Naive thymus-derived CD4-positive, alpha-beta T cell (primary cell): ENCODE measurements around the gene EIF4G3. TPM values are rescaled to one million over a fixed set of nuclear protein-coding genes. Genes with fewer than 3 reads are reported as not detected.

ENCODE experiments used
- ATAC-seq: fragments of 150-1000 bp; cut with Tn5 transposase; 2 replicates; pipeline ENCODE4 v1.10.0; 2021; ENCODE audit warnings: mild to moderate bottlenecking, moderate library complexity
- CTCF ChIA-PET: fragments of 350-600 bp; sonication (Branson Sonifier 250); formaldehyde crosslinking; loops from one replicate; lab custom pipeline; 2021; ENCODE audit warnings: antibody characterized with exemption; lab: Charles Lee
- POLR2A ChIA-PET: fragments of 350-600 bp; sonication (Branson Sonifier 250); formaldehyde crosslinking; loops from one replicate; lab custom pipeline; 2021; ENCODE audit warnings: antibody characterized with exemption, inconsistent platforms; lab: Charles Lee
- DNase-seq, 9 donors: peaks; one replicate each; pipeline versions ENCODE4 v3.0.0 to v3.0.0-alpha.2; 2020 to 2022; ENCODE audit warnings: mixed read lengths in 1 of 9
- H3K27ac ChIP-seq: one replicate; pipeline ENCODE4 v1.7.0; 2013; ENCODE audit warnings: mild to moderate bottlenecking, low read depth, low read length, moderate library complexity
- H3K27me3 ChIP-seq, 2 donors: one replicate each; pipeline ENCODE4 v1.7.0; 2013; ENCODE audit warnings: low read length in 2 of 2, mild to moderate bottlenecking in 2 of 2, moderate library complexity in 2 of 2; ENCODE audit not compliant: control insufficient read depth in 2 of 2, insufficient read depth in 2 of 2
- H3K36me3 ChIP-seq, 3 experiments: 1 replicate in 2 of 3; 2 replicates in 1 of 3; pipeline ENCODE4 v1.7.0; 2013; ENCODE audit warnings: low read length in 3 of 3, mild to moderate bottlenecking in 3 of 3, moderate library complexity in 1 of 3; ENCODE audit not compliant: insufficient read depth in 3 of 3, control insufficient read depth in 2 of 3
- H3K4me1 ChIP-seq, 2 donors: one replicate each; pipeline ENCODE4 v1.7.0; 2013; ENCODE audit warnings: low read length in 2 of 2, mild to moderate bottlenecking in 2 of 2, moderate library complexity in 1 of 2; ENCODE audit not compliant: control insufficient read depth in 2 of 2, insufficient read depth in 2 of 2
- H3K4me3 ChIP-seq: 2 replicates; pipeline ENCODE4 v1.7.0; 2013; ENCODE audit warnings: mild to moderate bottlenecking, low read length
- H3K9me3 ChIP-seq, 3 experiments: 1 replicate in 2 of 3; 2 replicates in 1 of 3; pipeline ENCODE4 v1.7.0; 2013; ENCODE audit warnings: low read length in 3 of 3; ENCODE audit not compliant: control insufficient read depth in 2 of 3
- H3K27ac Mint-ChIP-seq, 9 donors: one replicate each; pipeline ENCODE4 v1.8.0; 2020 to 2022; ENCODE audit warnings: mixed read lengths in 9 of 9, mild to moderate bottlenecking in 8 of 9, moderate library complexity in 5 of 9, inconsistent platforms in 2 of 9
- H3K27me3 Mint-ChIP-seq, 5 donors: one replicate each; pipeline ENCODE4 v1.8.0; 2021 to 2022; ENCODE audit warnings: mixed read lengths in 5 of 5, mild to moderate bottlenecking in 1 of 5
- H3K36me3 Mint-ChIP-seq, 5 donors: one replicate each; pipeline ENCODE4 v1.8.0; 2020 to 2022; ENCODE audit warnings: mixed read lengths in 5 of 5, mild to moderate bottlenecking in 3 of 5, inconsistent platforms in 1 of 5
- H3K4me1 Mint-ChIP-seq, 7 donors: one replicate each; pipeline ENCODE4 v1.8.0; 2020 to 2022; ENCODE audit warnings: mixed read lengths in 7 of 7, mild to moderate bottlenecking in 3 of 7, inconsistent platforms in 1 of 7
- H3K4me3 Mint-ChIP-seq, 10 donors: one replicate each; pipeline ENCODE4 v1.8.0; 2020 to 2022; ENCODE audit warnings: mild to moderate bottlenecking in 10 of 10, mixed read lengths in 10 of 10, moderate library complexity in 6 of 10, inconsistent platforms in 2 of 10
- H3K9me3 Mint-ChIP-seq, 11 donors: one replicate each; pipeline ENCODE4 v1.8.0; 2020 to 2022; ENCODE audit warnings: mixed read lengths in 11 of 11, mild to moderate bottlenecking in 4 of 11, inconsistent platforms in 1 of 11, moderate library complexity in 1 of 11
- intact Hi-C, 2 donors: fragments of 100-400 bp; cut with micrococcal nuclease; formaldehyde crosslinking; loops; one replicate each; pipeline ENCODE4 v1.15.1; 2023
- polyA plus RNA-seq, 2 donors: library from polyadenylated mRNA; unstranded; fragments of 300-500 nt; fragmentation: Illumina TruSeq; gene quantifications; one replicate each; pipeline ENCODE4 v1.2.3, GENCODE V29; 2021
- total RNA-seq, 6 experiments: library from RNA in 5 of 6; stranded (reverse) in 5 of 6; gene quantifications; 1 replicate in 5 of 6; 2 replicates in 1 of 6; pipeline ENCODE4 v1.2.3 and lab custom pipeline; 2021 to 2026

EIF4G3 gene
- total and polyA plus RNA-seq, 7 experiments from 2014 or later: 3.3 to 46.3 (median 16.4) TPM

- Mint-ChIP-seq H3K4me3 (no peak overlapping the region), H3K9me3 (no peaks in the 10 kb centered on the region), H3K27me3 (no peaks in the 10 kb centered on the region), H3K4me1 (peaks cover 0 to 5% (median 0%) of the 10 kb centered on the region in 7 donors), H3K27ac (no peak overlapping the region), H3K36me3 (peaks cover 0 to 24% (median 15%) of the 10 kb centered on the region in 5 donors)
- H3K4me3 ChIP-seq: no peak overlapping the region
- ATAC-seq: no peak
- POLR2A ChIA-PET: no interaction called here
- no peak overlapping the region for H3K27ac ChIP-seq
- no peaks in the 10 kb centered on the region for H3K9me3 ChIP-seq
- CTCF ChIA-PET: no interaction called here
- H3K4me1 ChIP-seq: no peaks in the 10 kb centered on the region
- no peak for DNase-seq
- intact Hi-C loops: no loop called here
- no peaks in the 10 kb centered on the region for H3K36me3 ChIP-seq
- no peaks in the 10 kb centered on the region for H3K27me3 ChIP-seq
Observed at GRCh38 chr1:21034725-21035628, 141.7 kb downstream of the EIF4G3 start.

DNA sequence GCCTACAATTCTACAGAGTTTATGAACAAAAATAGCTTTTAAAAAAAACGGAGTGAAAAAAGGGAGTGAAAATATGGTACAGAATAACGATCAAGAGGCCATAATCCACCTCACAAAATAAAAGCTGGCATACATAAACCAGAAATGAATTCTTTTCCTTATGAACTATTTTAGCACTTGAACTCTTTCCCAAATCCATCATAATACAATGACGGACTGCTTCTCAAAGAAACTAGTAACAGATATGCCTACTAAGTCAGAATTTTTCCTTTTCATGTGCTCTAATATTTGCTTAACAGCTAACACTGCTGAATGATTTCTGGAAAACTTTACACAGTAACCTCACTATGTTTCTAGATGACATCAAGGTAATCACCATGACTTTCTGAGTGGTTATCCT, 144.0 kb downstream of the EIF4G3 start:
- peaks cover 0 to 32% (median 22%) of the 10 kb centered on the region in 5 donors for H3K36me3 Mint-ChIP-seq
- Histone ChIP-seq H3K36me3 (no peaks in the 10 kb centered on the region), H3K27me3 (no peaks in the 10 kb centered on the region), H3K4me3 (no peak overlapping the region), H3K9me3 (no peaks in the 10 kb centered on the region), H3K27ac (no peak overlapping the region), H3K4me1 (no peaks in the 10 kb centered on the region)
- no peaks in the 10 kb centered on the region for H3K27me3 Mint-ChIP-seq
- no peak for DNase-seq
- no peak overlapping the region for H3K27ac Mint-ChIP-seq
- ChIA-PET CTCF (no interaction called here), POLR2A (no interaction called here)
- intact Hi-C loops: no loop called here
- peaks cover 0 to 4% (median 0%) of the 10 kb centered on the region in 11 donors for H3K9me3 Mint-ChIP-seq
- no peak for ATAC-seq
- no peak overlapping the region for H3K4me3 Mint-ChIP-seq
- peaks cover 0 to 8% (median 4%) of the 10 kb centered on the region in 7 donors for H3K4me1 Mint-ChIP-seq

DNA sequence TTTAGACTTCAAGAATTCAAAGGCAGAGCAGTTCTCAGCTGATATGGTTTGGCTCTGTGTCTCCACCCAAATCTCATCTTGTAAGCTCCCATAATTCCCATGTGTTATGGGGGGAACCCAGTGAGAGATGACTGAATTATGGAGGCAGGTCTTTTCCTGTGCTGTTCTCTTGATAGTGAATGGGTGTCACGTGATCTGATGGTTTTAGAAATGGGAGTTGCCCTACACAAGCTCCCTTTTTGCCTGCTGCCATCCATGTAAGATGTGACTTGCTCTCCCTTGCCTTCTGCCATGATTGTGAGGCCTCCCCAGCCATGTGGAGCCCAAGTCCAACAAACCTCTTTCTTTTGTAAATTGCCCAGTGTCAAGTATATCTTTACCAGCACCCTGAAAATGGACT, 146.5 kb downstream of the EIF4G3 start:
- H3K27me3 Mint-ChIP-seq: no peaks in the 10 kb centered on the region
- no peaks in the 10 kb centered on the region for H3K9me3 ChIP-seq
- DNase-seq (no peak), ATAC-seq (no peak)
- peaks cover 0 to 8% (median 0%) of the 10 kb centered on the region in 11 donors for H3K9me3 Mint-ChIP-seq
- H3K36me3 ChIP-seq: no peaks in the 10 kb centered on the region
- intact Hi-C loops: no loop called here
- H3K27me3 ChIP-seq: no peaks in the 10 kb centered on the region
- H3K4me3 Mint-ChIP-seq: no peak overlapping the region
- H3K4me1 Mint-ChIP-seq: peaks cover 0 to 9% (median 5%) of the 10 kb centered on the region in 7 donors
- ChIA-PET CTCF (no interaction called here), POLR2A (no interaction called here)
- H3K27ac ChIP-seq: no peak overlapping the region
- H3K36me3 Mint-ChIP-seq: peaks cover 0 to 53% (median 19%) of the 10 kb centered on the region in 5 donors
- H3K4me3 ChIP-seq: no peak overlapping the region
- no peak overlapping the region for H3K27ac Mint-ChIP-seq
- no peaks in the 10 kb centered on the region for H3K4me1 ChIP-seq

DNA sequence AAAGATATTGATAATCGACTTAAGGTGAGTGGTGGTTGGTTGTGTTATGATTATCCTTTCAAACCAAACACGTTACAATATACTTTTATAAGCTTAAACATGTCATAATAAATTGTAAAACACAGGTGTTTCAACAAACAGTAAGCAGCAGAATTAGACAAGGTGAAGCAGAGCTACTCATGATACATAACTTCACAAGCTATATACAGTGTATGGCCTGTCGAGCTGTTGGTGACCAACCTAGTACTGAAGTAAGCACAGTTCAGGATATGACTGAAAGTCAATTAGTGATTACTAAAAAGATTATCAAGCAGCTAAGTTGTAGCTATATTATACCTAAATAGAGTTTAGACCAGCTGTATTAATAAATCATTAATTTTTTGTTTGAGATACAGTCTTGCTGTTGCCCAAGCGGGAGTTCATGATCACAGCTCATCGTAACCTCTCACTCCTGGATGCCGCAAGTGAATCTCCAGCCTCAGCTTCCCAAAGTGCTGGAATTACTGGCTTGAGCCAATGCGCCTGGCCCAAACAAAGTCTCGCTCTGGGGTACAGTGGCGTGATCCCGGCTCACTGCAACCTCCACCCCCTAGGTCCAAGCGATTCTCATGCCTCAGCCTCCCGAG, 148.1 kb downstream of the EIF4G3 start:
- no peaks in the 10 kb centered on the region for H3K4me1 ChIP-seq
- no peak overlapping the region for H3K4me3 ChIP-seq
- no peak overlapping the region for H3K27ac ChIP-seq
- no peaks in the 10 kb centered on the region for H3K27me3 ChIP-seq
- ChIA-PET POLR2A (no interaction called here), CTCF (no interaction called here)
- ATAC-seq (no peak), DNase-seq (no peak)
- H3K27ac Mint-ChIP-seq: no peak overlapping the region
- peaks cover 0 to 8% (median 0%) of the 10 kb centered on the region in 11 donors for H3K9me3 Mint-ChIP-seq
- H3K4me1 Mint-ChIP-seq: peaks cover 0 to 9% (median 5%) of the 10 kb centered on the region in 7 donors
- peaks cover 0 to 57% (median 23%) of the 10 kb centered on the region in 5 donors for H3K36me3 Mint-ChIP-seq
- H3K27me3 Mint-ChIP-seq: no peaks in the 10 kb centered on the region
- no peaks in the 10 kb centered on the region for H3K36me3 ChIP-seq
- intact Hi-C loops: no loop called here
- no peak overlapping the region for H3K4me3 Mint-ChIP-seq
- H3K9me3 ChIP-seq: no peaks in the 10 kb centered on the region

DNA sequence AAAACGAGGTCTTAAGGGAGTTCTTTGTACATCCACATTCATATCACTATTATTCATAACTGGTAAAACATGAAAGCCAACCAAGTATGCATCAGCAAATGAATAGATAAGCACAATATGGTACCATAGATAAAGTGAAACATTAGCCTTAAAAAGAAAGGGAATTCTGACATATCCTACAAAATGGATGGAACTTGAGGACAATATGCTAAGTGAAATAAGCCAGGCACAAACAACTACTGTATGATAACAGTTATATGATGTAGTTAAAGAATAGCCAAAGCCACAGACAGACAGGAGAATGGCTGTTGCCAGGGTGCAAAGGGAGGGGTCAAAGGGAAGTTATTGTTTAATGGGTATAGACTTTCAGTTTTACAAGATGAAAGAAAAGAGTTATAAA, 148.9 kb downstream of the EIF4G3 start:
- no peaks in the 10 kb centered on the region for H3K4me1 ChIP-seq
- Mint-ChIP-seq H3K36me3 (peaks cover 0 to 57% (median 23%) of the 10 kb centered on the region in 5 donors), H3K4me1 (peaks cover under 1 to 8% (median 6%) of the 10 kb centered on the region in 7 donors), H3K27me3 (no peaks in the 10 kb centered on the region), H3K27ac (no peak overlapping the region), H3K9me3 (peaks cover 0 to 8% (median 0%) of the 10 kb centered on the region in 11 donors), H3K4me3 (no peak overlapping the region)
- H3K27me3 ChIP-seq: no peaks in the 10 kb centered on the region
- H3K4me3 ChIP-seq: no peak overlapping the region
- DNase-seq (no peak), ATAC-seq (no peak)
- intact Hi-C loops: no loop called here
- H3K27ac ChIP-seq: no peak overlapping the region
- no peaks in the 10 kb centered on the region for H3K36me3 ChIP-seq
- CTCF ChIA-PET: no interaction called here
- POLR2A ChIA-PET: no interaction called here
- H3K9me3 ChIP-seq: no peaks in the 10 kb centered on the region

DNA sequence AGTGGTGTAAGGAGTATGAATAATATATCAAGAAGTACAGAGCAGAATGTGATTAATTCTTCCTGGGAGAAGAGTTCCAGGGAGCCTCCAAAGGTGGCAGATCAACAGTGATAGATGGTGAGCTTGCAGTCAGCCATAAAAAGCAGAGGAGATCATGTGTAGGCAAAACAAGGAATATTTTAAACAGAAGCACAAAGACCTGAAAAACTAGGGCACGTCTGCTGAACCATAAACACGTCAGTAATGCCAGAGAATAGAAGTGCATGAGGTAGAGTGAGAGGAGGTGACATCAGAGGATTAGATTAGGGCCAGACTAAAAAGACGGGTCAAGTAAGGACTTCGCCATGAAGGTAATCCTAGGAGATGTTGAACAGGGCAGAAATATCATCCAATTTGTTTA, 151.8 kb downstream of the EIF4G3 start:
- no peak for ATAC-seq
- no peak overlapping the region for H3K4me3 Mint-ChIP-seq
- H3K9me3 Mint-ChIP-seq: peaks cover 0 to 8% (median 0%) of the 10 kb centered on the region in 11 donors

More for the DNA sequence above, 151.8 kb downstream of the EIF4G3 start:
- Mint-ChIP-seq H3K27ac (no peak overlapping the region), H3K4me1 (peaks cover 9 to 22% (median 14%) of the 10 kb centered on the region in 7 donors), H3K36me3 (peaks cover 0 to 40% (median 12%) of the 10 kb centered on the region in 5 donors), H3K27me3 (no peaks in the 10 kb centered on the region)
- DNase-seq: no peak
- no peak overlapping the region for H3K27ac ChIP-seq
- no peaks in the 10 kb centered on the region for H3K9me3 ChIP-seq
- ChIA-PET CTCF (no interaction called here), POLR2A (no interaction called here)
- H3K36me3 ChIP-seq: no peaks in the 10 kb centered on the region
- peaks cover 5 to 11% of the 10 kb centered on the region in 2 donors for H3K4me1 ChIP-seq
- no peak overlapping the region for H3K4me3 ChIP-seq
- intact Hi-C loops: loop anchor here in 1 of 2 donors (5.0 kb wide), 1 partner anchor 238 kb away; the partner anchor contains the start of gene HP1BP3
- H3K27me3 ChIP-seq: no peaks in the 10 kb centered on the region
